ENCODE results near the gene TAF5L.

Gene TAF5L

DNA sequence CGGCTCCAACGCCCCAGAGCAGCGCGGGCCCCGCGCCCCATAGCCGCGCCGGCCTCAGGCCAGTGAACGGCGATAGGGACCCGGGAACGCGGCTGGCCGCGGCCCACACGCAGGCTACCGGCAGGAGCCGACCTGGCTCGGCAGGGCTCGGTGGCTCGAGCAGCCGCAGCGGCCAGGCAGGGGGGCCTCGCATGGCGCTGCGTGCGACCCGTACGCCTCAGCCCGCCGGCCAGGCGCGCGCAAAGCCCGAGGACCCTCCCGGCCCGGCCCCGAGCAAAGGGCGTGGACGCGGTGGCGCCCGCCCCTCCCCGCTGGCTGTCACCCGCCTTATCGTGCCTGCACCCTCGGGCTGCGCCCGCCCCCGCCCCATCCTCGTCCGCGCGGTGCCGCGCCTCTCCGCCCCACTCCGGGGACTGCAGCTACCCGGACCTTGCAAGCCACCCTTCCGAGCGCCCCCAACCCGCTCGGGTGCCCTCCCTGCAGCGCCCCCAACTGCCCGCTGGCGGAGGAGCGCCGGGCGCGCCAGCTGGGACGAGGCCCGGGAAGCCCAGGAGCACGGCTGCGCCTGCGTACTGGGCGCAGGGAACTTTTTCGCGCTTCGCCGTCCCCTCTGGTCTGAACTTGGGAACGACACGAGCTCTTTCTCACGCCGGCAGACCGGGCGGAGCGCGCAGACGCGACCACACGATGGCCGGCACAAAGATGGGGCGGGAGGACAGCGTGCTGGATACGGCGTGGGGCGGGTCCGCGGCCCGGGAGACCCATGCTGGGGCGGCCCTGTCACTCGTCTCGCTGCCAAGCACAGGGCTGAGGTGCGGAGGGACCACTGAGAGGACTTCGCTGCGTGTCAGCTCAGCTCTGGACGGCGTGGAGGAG lies 67.2 kb downstream of the TAF5L start, which contains the start of gene ABCB10:
Gene ABCB10 (minus strand): TSS at position 248 of the 876 bp plus-strand sequence. CDS start 55 bp downstream, at position 193.
- Mint-ChIP-seq H3K9me3 (no peaks in the 10 kb centered on the region), H3K27ac (peak within 1 kb of the TSS; percentile 97), H3K36me3 (peaks cover 9% of the 10 kb centered on the region), H3K4me1 (peaks cover 40% of the 10 kb centered on the region), H3K27me3 (peaks cover 4% of the 10 kb centered on the region), H3K4me3 (peak within 1 kb of the TSS; percentile 89)
- CTCF ChIA-PET = interaction anchor here (0.8 to 1.2 kb wide), 3 partner anchors 43 to 68 kb away, joined by 3 to 5 read pairs (median 4); partner anchors contain the start of genes TAF5L and URB2
- peak; percentile 88 for DNase-seq

DNA sequence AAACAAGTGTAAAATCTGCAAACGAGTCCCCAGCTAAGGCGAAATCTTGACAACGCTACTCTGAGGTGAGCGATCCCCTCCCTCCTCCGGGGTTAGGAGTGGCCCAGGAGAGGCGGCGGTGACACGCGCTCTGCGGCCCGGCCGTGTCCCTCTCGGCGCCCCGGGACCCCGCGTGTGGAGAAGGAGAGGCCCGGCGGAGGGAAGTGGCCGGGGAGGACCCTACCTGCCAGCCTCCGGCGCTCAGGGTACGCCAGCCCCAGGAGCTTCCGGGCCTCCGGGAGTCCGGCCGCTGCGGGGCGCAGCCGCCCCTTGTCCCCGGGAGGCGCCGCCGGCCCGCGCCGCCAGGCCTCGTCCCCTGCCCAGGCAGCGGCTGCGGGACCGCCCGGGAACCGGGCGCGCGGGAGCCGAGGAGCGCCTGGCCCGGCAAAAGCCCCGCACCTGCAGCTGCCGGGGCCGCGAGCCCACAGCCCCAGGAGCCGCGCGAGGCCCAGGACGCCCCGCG lies 68.0 kb downstream of the TAF5L start:
- peak; percentile 55 for DNase-seq

DNA sequence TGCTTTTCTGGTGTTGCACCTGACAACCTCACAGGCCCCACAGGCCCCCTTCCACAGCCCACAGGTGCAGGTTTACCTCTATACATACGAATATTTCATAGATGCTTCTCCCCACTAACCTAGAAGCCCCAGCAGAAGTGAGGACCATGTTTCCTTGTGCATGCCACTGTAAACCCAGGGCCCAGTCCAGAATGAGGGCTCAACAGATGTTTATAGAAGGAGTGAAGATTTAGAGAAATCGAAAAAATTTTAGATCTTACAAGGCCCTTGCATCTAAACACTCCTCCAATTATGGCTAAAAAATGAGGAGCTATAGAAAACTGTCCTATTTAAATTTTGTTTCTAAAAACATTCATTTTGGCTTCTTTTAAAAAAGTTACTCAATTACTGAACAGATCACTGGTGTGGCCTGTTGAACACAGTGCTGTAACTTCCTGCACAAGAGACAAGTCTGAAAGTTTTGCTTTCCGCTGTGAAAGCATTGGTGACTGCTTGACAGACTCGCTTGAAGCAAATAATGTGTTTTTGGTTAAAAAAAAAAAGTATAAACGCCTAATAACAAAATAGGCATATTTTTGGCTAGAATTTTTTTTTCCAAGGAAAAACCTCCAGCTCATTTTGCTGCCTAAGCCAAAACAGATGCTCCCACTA lies 68.6 kb downstream of the TAF5L start:
- Mint-ChIP-seq H3K4me1 (peaks cover 42% of the 10 kb centered on the region), H3K9me3 (no peaks in the 10 kb centered on the region), H3K4me3 (peak overlapping the region; percentile 87), H3K27ac (peak overlapping the region; percentile 97), H3K27me3 (peaks cover 4% of the 10 kb centered on the region), H3K36me3 (peaks cover 12% of the 10 kb centered on the region)
- peak; percentile 38 for DNase-seq
- CTCF ChIA-PET = interaction anchor here (1.1 to 1.2 kb wide), 2 partner anchors 10 to 42 kb away, joined by 3 to 4 read pairs; no protein-coding TSS in a partner anchor

More for the DNA sequence above, 68.0 kb downstream of the TAF5L start:
- Mint-ChIP-seq H3K36me3 (peaks cover 12% of the 10 kb centered on the region), H3K27me3 (peaks cover 4% of the 10 kb centered on the region), H3K27ac (peak overlapping the region; percentile 97), H3K4me1 (peaks cover 42% of the 10 kb centered on the region), H3K9me3 (no peaks in the 10 kb centered on the region), H3K4me3 (peak overlapping the region; percentile 87)
- CTCF ChIA-PET = interaction anchor here (1.1 to 1.2 kb wide), 3 partner anchors 11 to 68 kb away, joined by 3 to 5 read pairs (median 4); partner anchors contain the start of genes TAF5L and URB2

- Mint-ChIP-seq H3K27ac (peak overlapping the region; percentile 30), H3K36me3 (peaks cover 14% of the 10 kb centered on the region), H3K9me3 (no peaks in the 10 kb centered on the region), H3K4me3 (no peak overlapping the region), H3K27me3 (no peaks in the 10 kb centered on the region), H3K4me1 (peaks cover 44% of the 10 kb centered on the region)
- CTCF ChIA-PET = interaction anchor here (1.1 kb wide), 1 partner anchor 24 kb away, joined by 3 read pairs; no protein-coding TSS in a partner anchor
- DNase-seq = no peak
These were observed 70.9 kb downstream of the TAF5L start for GRCh38 chr1:229554886-229555621.

DNA sequence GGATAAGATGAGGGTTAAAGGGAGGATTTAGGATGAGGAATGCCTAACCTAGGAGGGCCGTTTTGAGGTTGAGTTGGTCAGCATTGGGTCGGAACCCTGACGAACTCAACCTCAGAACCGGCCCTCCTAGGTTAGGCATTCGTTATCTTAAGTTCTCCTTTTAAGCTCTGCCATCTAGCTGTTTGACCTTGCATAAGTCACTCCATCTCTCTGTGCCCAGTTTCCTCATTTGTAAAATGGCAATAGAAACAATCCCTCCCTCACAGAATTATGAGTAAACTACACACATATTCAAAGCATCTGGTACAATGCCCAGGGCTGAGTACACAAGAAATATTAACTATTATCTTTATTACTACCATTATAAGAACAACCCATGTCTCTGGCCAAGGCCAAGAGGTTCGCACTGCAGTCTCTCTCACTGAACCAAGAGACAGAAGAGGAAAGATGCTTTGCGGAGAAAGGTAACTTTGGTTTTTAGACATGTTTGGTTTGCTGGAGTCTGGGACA lies 72.2 kb downstream of the TAF5L start:
- no peak overlapping the region for H3K27ac Mint-ChIP-seq
- CTCF ChIA-PET = no interaction called here
- no peak for DNase-seq
- no peak overlapping the region for H3K4me3 Mint-ChIP-seq
- peaks cover 34% of the 10 kb centered on the region for H3K4me1 Mint-ChIP-seq
- no peaks in the 10 kb centered on the region for H3K9me3 Mint-ChIP-seq
- peaks cover 14% of the 10 kb centered on the region for H3K36me3 Mint-ChIP-seq
- H3K27me3 Mint-ChIP-seq = no peaks in the 10 kb centered on the region

DNA sequence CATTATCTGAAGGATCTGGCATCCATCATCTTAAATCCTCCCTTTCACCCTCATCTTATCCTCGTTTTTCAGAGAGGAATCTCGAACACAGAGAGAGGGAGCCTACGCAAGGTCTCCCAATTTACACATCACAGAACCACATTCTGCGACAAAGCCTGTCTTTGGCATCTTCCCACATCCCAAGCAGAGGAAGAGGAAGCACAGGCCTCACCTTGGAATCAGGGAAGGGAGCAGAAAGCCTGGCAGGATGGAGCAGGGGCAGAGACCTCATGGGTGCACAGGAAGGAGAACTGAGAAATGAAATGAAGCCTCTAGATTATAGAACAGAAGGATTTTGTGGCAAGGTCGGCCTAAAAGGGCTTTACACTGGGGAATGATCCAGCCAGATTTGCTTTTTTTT lies 73.2 kb downstream of the TAF5L start:
- Mint-ChIP-seq H3K4me1 (peaks cover 34% of the 10 kb centered on the region), H3K27ac (no peak overlapping the region), H3K4me3 (no peak overlapping the region), H3K36me3 (peaks cover 17% of the 10 kb centered on the region), H3K9me3 (no peaks in the 10 kb centered on the region), H3K27me3 (no peaks in the 10 kb centered on the region)
- CTCF ChIA-PET = no interaction called here
- no peak for DNase-seq

DNA sequence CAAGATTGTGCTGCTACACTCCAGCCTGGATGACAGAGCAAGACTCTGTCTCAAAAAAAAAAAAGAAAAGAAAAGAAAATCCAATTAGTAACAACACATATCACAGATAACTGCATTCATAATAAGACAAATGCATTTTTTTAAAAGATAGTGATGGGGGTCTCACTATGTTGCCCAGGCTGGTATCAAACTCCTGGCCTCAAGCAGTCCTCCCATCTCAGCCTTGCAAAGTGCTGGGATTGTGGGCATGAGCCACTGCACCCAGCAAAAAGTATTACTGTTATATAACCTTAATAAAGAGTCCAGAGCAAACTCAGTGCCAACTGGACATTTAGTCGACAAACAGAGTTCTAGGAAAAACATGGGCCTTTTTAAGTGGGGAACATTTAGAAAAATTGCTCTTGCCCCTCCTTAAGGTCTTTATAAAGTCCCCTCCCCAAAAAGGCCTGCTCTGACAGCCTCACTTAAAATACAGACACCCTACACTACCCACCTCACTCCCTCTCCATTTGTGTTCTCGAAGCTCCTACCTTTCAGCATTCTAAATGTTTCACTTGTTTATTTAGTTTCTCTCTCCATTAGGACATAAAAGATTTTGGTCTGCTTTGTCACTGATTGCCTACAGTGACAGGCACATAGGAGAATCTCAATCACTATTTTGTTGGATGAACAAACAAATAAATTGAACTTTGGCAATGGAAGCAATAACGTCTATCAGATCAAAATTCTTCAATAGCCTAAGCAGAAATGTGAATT lies 74.9 kb downstream of the TAF5L start:
- Mint-ChIP-seq H3K4me1 (peaks cover 17% of the 10 kb centered on the region), H3K27me3 (no peaks in the 10 kb centered on the region), H3K36me3 (peaks cover 12% of the 10 kb centered on the region), H3K4me3 (no peak overlapping the region), H3K9me3 (no peaks in the 10 kb centered on the region), H3K27ac (no peak overlapping the region)
- CTCF ChIA-PET = no interaction called here
- DNase-seq = no peak

GRCh38 chr1:229547542-229547941 lies 78.4 kb downstream of the TAF5L start:
- H3K36me3 Mint-ChIP-seq = peaks cover 24% of the 10 kb centered on the region
- H3K27ac Mint-ChIP-seq = no peak overlapping the region
- H3K4me3 Mint-ChIP-seq = no peak overlapping the region
- H3K9me3 Mint-ChIP-seq = no peaks in the 10 kb centered on the region
- peaks cover 7% of the 10 kb centered on the region for H3K4me1 Mint-ChIP-seq
- no peaks in the 10 kb centered on the region for H3K27me3 Mint-ChIP-seq
- CTCF ChIA-PET = interaction anchor here (0.6 to 0.8 kb wide), 2 partner anchors 10 to 45 kb away, joined by 3 read pairs; no protein-coding TSS in a partner anchor
- no peak for DNase-seq

DNA sequence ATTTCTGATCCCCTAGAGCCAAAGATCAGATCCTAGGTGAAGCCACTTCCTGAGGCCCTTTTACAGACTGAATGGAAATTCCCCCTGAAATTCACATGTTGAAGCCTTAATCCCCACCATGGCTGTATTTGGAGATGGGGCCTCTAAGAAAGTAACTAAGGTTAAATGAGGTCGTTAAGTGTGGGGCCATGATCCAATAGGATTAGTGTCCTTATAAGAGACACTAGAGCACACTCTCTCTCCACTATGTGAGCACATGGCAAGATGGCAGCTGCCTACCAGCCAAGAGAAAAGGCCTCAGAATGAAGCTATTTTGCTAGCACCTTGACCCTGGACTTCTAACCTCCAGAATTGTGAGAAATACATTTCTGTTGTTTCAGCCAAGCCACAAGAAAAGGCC lies 81.3 kb downstream of the TAF5L start:
- Mint-ChIP-seq H3K4me1 (peaks cover 10% of the 10 kb centered on the region), H3K36me3 (peaks cover 34% of the 10 kb centered on the region), H3K4me3 (no peak overlapping the region), H3K27me3 (no peaks in the 10 kb centered on the region), H3K9me3 (no peaks in the 10 kb centered on the region), H3K27ac (no peak overlapping the region)
- CTCF ChIA-PET = no interaction called here
- no peak for DNase-seq
